GM12878 (cell line): Measurements from ENCODE around the gene NEFH. TPM values are rescaled to one million over a fixed set of nuclear protein-coding genes. Genes with fewer than 3 reads are reported as not detected.
A peak's percentile ranks its signal among the peaks of the same experiment; 100 is the strongest.

Experiments used
- ATAC-seq: fragments of 200-7000 bp; cut with Tn5 transposase; 3 replicates; pipeline ENCODE4 v1.9.1; 2020; ENCODE audit warnings: mild to moderate bottlenecking, moderate library complexity
- BruUV-seq: library from RNA; stranded (reverse); fragments of 400-500 nt; replicated peaks from 2 replicates; lab custom pipeline; 2021; lab: Mats Ljungman, UMichigan
- CTCF ChIA-PET: fragments of 300-600 bp; sonication (Branson Sonifier 250); formaldehyde crosslinking; extraction: SDS; loops from one replicate; lab custom pipeline; 2021; ENCODE audit warnings: inconsistent platforms; lab: Yijun Ruan, JAX
- POLR2A ChIA-PET: fragments of 350-600 bp; formaldehyde crosslinking; extraction: SDS; loops from one replicate; lab custom pipeline; 2021; ENCODE audit warnings: inconsistent platforms; lab: Charles Lee
- RAD21 ChIA-PET: fragments of 300-600 bp; sonication (Branson Sonifier 250); formaldehyde crosslinking; loops from one replicate; lab custom pipeline; 2023; ENCODE audit warnings: antibody characterized with exemption; ENCODE audit not compliant: unreplicated experiment; lab: Charles Lee
- SMC1A ChIA-PET: fragments of 300-600 bp; sonication (Branson Sonifier 250); formaldehyde crosslinking; loops from one replicate; lab custom pipeline; 2023; ENCODE audit not compliant: unreplicated experiment, uncharacterized antibody; lab: Charles Lee
- DNase-seq: peaks from one replicate; pipeline ENCODE4 v3.0.0-alpha.2; 2011; ENCODE audit warnings: low read depth, low spot score
- FAIRE-seq: peaks from 3 replicates; lab custom pipeline; 2011; peaks lifted over from hg19 to GRCh38; lab: Jason Lieb, UNC
- H2AFZ ChIP-seq: 2 replicates; pipeline ENCODE4 v1.6.0; 2011; ENCODE audit warnings: low read depth, low read length, control low read depth; ENCODE audit not compliant: control insufficient read depth
- H3K27ac ChIP-seq: 2 replicates; pipeline ENCODE4 v1.5.1; 2011; ENCODE audit warnings: control low read depth; ENCODE audit not compliant: control insufficient read depth, insufficient read depth
- H3K27me3 ChIP-seq, 2 experiments: replicated peaks in 1 of 2; 2 replicates each; pipeline versions ENCODE4 v1.6.0 to v1.6.1; 2011; ENCODE audit warnings: low read length in 1 of 2; ENCODE audit not compliant: control insufficient read depth in 2 of 2, insufficient read depth in 2 of 2
- H3K36me3 ChIP-seq, 2 experiments: 2 replicates each; pipeline ENCODE4 v1.5.1; 2011; ENCODE audit warnings: low read length in 1 of 2; ENCODE audit not compliant: control insufficient read depth in 2 of 2, insufficient read depth in 2 of 2
- H3K4me1 ChIP-seq: 2 replicates; pipeline ENCODE4 v1.6.1; 2011; ENCODE audit warnings: mild to moderate bottlenecking, low read length, moderate library complexity, mixed read lengths; ENCODE audit not compliant: control insufficient read depth, insufficient read depth
- H3K4me2 ChIP-seq: 2 replicates; pipeline ENCODE4 v1.6.0; 2011; ENCODE audit warnings: control low read depth; ENCODE audit not compliant: control insufficient read depth, insufficient read depth
- H3K4me3 ChIP-seq: fragments of 200-600 bp; sonication (generic); 2 replicates; pipeline ENCODE4 v1.5.1; 2016
- H3K79me2 ChIP-seq: 2 replicates; pipeline ENCODE4 v1.6.0; 2011; ENCODE audit warnings: low read length; ENCODE audit not compliant: control insufficient read depth, insufficient read depth
- H3K9ac ChIP-seq: 2 replicates; pipeline ENCODE4 v1.8.0; 2011; ENCODE audit warnings: low read length, control low read depth, mixed read lengths; ENCODE audit not compliant: control insufficient read depth, insufficient read depth
- H3K9me3 ChIP-seq: replicated peaks from 3 replicates; pipeline ENCODE4 v1.5.1; 2011; ENCODE audit warnings: mild to moderate bottlenecking, low read length; ENCODE audit not compliant: control insufficient read depth, insufficient read depth
- H4K20me1 ChIP-seq: 2 replicates; pipeline ENCODE4 v1.6.0; 2011; ENCODE audit not compliant: control insufficient read depth, insufficient read depth
- CBFB ChIP-seq: IDR thresholded peaks from 2 replicates; pipeline ENCODE4 v1.6.1; 2016; ENCODE audit warnings: antibody characterized with exemption, low read depth
- CBX5 ChIP-seq: sonication (generic); IDR thresholded peaks from 2 replicates; pipeline ENCODE4 v1.6.1; 2016; ENCODE audit warnings: low read depth, moderate library complexity, mild to moderate bottlenecking, inconsistent platforms
- JUNB ChIP-seq: IDR thresholded peaks from 2 replicates; pipeline ENCODE4 v1.6.1; 2016; ENCODE audit warnings: antibody characterized with exemption, mild to moderate bottlenecking
- MEF2A ChIP-seq: IDR thresholded peaks from 2 replicates; pipeline ENCODE4 v1.6.1; 2011; ENCODE audit warnings: low read depth, mild to moderate bottlenecking, low read length, moderate library complexity; ENCODE audit not compliant: insufficient read depth
- NFYB ChIP-seq: IDR thresholded peaks from 2 replicates; pipeline ENCODE4 v1.6.1; 2011; ENCODE audit warnings: low read depth, mild to moderate bottlenecking, low read length, improper control_type of control experiment, moderate library complexity; ENCODE audit not compliant: insufficient read depth
- PAX8 ChIP-seq: fragments of 450-650 bp; IDR thresholded peaks from 2 replicates; pipeline ENCODE4 v1.6.1; 2017; ENCODE audit warnings: mild to moderate bottlenecking, moderate library complexity
- RB1 ChIP-seq: fragments of 450-650 bp; formaldehyde crosslinking; IDR thresholded peaks from 2 replicates; pipeline ENCODE4 v1.6.1; 2017; ENCODE audit warnings: mild to moderate bottlenecking, borderline replicate concordance
- RCOR1 ChIP-seq: conservative IDR thresholded peaks from 2 replicates; pipeline ENCODE4 v1.6.1; 2012; ENCODE audit warnings: low read depth, low read length, improper control_type of control experiment
- SIN3A ChIP-seq: IDR thresholded peaks from 2 replicates; pipeline ENCODE4 v1.6.1; 2012; ENCODE audit warnings: low read depth, low read length, improper control_type of control experiment
- SMC3 ChIP-seq: IDR thresholded peaks from 2 replicates; pipeline ENCODE4 v1.6.1; 2011; ENCODE audit warnings: low read length, improper control_type of control experiment, borderline replicate concordance
- SREBF2 ChIP-seq: IDR thresholded peaks from 2 replicates; pipeline ENCODE4 v1.6.1; 2012; ENCODE audit warnings: mild to moderate bottlenecking, low read length
- TAF1 ChIP-seq: IDR thresholded peaks from 2 replicates; pipeline ENCODE4 v1.6.1; 2011; ENCODE audit warnings: mild to moderate bottlenecking, low read depth, low read length, borderline replicate concordance
- TCF12 ChIP-seq: IDR thresholded peaks from 2 replicates; pipeline ENCODE4 v1.6.1; 2011; ENCODE audit warnings: low read depth, mild to moderate bottlenecking, low read length
- WGBS: methylation state at CpG from one replicate; pipeline ENCODE4 v1.1.6; 2016; ENCODE audit warnings: low lambda C conversion rate; ENCODE audit not compliant: insufficient replicate concordance, insufficient coverage; ENCODE audit errors: missing lambda C conversion rate; 5-methylcytosine and 5-hydroxymethylcytosine counted together
- in situ Hi-C: fragments of 300-500 bp; cut with MboI; formaldehyde crosslinking; loops from 9 replicates; pipeline ENCODE4 v1.14.3; 2018; ENCODE audit warnings: mixed read lengths
- intact Hi-C: fragments of 100-400 bp; cut with micrococcal nuclease; formaldehyde crosslinking; loops from one replicate; pipeline ENCODE4 v1.14.2; 2022; ENCODE audit not compliant: unreplicated experiment
- polyA plus RNA-seq, 11 experiments: library from polyadenylated mRNA; depleted of rRNA in 4 of 11; unstranded in 6 of 11; stranded (reverse) in 5 of 11; fragments of >200 nt; fragmentation: Nextera tagmentation in 4 of 11; fragmentation: Illumina TruSeq in 1 of 11; extraction: Ambion mirVana in 4 of 11; extraction: Trizol in 1 of 11; gene quantifications; 1 replicate in 1 of 11; 2 replicates in 10 of 11; pipeline versions ENCODE4 v1.2.1 to v1.2.3, GENCODE V29; 2011 to 2016; ENCODE audit warnings: inconsistent platforms in 2 of 11, missing spikeins in 2 of 11, low read depth in 1 of 11
- total RNA-seq, 4 experiments: library from RNA; depleted of rRNA in 3 of 4; stranded (reverse); fragments of >200 nt in 3 of 4; fragmentation: Illumina TruSeq in 1 of 4; extraction: Trizol in 1 of 4; gene quantifications; 2 replicates each; pipeline versions ENCODE4 v1.2.1 to v1.2.3, GENCODE V29; 2013 to 2021
- TF ChIP-seq, protein P1 (sequence below): IDR thresholded peaks from 2 replicates; pipeline ENCODE4 v1.6.1; 2012; ENCODE audit warnings: mild to moderate bottlenecking, low read depth, low read length
- TF ChIP-seq, protein P2 (sequence below): IDR thresholded peaks from 2 replicates; pipeline ENCODE4 v1.6.1; 2011; ENCODE audit warnings: borderline replicate concordance, low read depth, mild to moderate bottlenecking, moderate library complexity, low read length; ENCODE audit not compliant: insufficient read depth, poor library complexity, severe bottlenecking

The NEFH gene
- total and polyA plus RNA-seq, 10 of the 15 experiments (the other 5 are each of a cell fraction or from before 2014, with no cell fraction given), result 0.02 to 0.25 (median 0.09) TPM

DNA sequence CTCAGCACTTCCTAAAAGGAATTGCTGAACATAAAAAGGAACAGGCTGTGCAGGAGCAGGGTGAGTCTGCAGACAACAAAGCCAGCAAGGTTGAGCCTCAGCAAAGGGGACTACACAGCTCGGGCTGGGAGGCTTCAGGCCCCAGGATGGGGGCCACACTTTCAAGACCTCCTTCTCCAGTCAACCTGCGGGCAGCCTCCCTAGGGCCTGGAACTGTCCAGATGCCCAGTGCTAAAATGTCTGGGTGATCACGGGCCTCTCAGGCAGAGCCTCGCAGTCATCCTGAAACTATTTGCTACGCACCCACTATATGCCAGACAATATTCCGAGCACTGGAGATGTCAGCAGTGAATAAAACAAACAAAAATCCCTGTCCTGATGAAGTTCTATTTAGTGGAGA lies 3.9 kb upstream of the NEFH start (continued):
- TF ChIP-seq, protein P1, sequence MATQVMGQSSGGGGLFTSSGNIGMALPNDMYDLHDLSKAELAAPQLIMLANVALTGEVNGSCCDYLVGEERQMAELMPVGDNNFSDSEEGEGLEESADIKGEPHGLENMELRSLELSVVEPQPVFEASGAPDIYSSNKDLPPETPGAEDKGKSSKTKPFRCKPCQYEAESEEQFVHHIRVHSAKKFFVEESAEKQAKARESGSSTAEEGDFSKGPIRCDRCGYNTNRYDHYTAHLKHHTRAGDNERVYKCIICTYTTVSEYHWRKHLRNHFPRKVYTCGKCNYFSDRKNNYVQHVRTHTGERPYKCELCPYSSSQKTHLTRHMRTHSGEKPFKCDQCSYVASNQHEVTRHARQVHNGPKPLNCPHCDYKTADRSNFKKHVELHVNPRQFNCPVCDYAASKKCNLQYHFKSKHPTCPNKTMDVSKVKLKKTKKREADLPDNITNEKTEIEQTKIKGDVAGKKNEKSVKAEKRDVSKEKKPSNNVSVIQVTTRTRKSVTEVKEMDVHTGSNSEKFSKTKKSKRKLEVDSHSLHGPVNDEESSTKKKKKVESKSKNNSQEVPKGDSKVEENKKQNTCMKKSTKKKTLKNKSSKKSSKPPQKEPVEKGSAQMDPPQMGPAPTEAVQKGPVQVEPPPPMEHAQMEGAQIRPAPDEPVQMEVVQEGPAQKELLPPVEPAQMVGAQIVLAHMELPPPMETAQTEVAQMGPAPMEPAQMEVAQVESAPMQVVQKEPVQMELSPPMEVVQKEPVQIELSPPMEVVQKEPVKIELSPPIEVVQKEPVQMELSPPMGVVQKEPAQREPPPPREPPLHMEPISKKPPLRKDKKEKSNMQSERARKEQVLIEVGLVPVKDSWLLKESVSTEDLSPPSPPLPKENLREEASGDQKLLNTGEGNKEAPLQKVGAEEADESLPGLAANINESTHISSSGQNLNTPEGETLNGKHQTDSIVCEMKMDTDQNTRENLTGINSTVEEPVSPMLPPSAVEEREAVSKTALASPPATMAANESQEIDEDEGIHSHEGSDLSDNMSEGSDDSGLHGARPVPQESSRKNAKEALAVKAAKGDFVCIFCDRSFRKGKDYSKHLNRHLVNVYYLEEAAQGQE, result peak; percentile 80
- TF ChIP-seq MEF2A, result no peak

DNA sequence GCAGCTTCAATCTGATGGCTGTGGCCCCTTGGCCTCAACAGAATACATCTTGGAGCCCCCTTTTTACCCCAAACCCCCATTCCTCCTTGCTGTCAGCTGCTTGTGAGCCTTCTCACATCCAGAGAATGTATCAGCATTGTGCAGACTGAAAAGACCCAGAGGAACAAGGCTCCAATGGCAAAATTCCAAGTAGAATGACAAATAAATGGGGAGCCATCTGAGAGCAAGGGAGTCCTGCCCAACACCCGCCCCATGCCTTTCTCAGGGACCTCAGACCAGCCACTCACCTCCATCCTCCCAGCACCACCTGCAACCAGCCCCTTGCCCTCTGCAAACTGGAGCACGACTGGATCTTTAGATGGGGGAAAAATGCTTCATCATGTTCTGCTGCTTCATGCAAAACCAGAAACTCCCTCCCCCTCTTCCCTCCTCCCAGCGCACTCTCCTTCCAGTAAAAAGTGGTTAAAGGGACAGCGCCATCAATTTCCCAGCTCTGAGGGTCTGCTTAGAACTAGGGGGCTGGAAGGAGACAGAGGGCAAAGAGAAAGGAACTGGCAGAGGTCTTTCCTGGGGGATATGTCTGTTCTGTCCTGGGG lies 2.2 kb upstream of the NEFH start:
- peaks cover 8% of the 10 kb centered on the region; the same call in 1 of the 2 replicates for H3K4me1 ChIP-seq
- no peaks in the 10 kb centered on the region for H4K20me1 ChIP-seq
- H2AFZ ChIP-seq, result no peak overlapping the region
- ATAC-seq (no peak), DNase-seq (no peak), FAIRE-seq (no peak)
- ChIA-PET SMC1A (no interaction called here), RAD21 (no interaction called here), CTCF (no interaction called here), POLR2A (no interaction called here)
- in situ Hi-C loops, result no loop called here
- no peak overlapping the region for H3K9ac ChIP-seq
- no peaks in the 10 kb centered on the region for H3K79me2 ChIP-seq
- no peaks in the 10 kb centered on the region for H3K36me3 ChIP-seq
- BruUV-seq, result no TSS peak
- intact Hi-C loops, result no loop called here
- WGBS, result 56% methylated on average over 4 of the region's 4 CpGs
- no peaks in the 10 kb centered on the region; the same call in 2 of the 3 replicates for H3K9me3 ChIP-seq
- H3K27ac ChIP-seq, result no peak overlapping the region
- peaks cover 0 to 3% of the 10 kb centered on the region in 2 experiments; a peak in 3 of 4 replicates for H3K27me3 ChIP-seq
- no peak overlapping the region for H3K4me3 ChIP-seq
- no peak overlapping the region for H3K4me2 ChIP-seq
- TF ChIP-seq, protein P2, sequence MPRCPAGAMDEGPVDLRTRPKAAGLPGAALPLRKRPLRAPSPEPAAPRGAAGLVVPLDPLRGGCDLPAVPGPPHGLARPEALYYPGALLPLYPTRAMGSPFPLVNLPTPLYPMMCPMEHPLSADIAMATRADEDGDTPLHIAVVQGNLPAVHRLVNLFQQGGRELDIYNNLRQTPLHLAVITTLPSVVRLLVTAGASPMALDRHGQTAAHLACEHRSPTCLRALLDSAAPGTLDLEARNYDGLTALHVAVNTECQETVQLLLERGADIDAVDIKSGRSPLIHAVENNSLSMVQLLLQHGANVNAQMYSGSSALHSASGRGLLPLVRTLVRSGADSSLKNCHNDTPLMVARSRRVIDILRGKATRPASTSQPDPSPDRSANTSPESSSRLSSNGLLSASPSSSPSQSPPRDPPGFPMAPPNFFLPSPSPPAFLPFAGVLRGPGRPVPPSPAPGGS, result no peak
- TF ChIP-seq SIN3A (no peak), PAX8 (no peak), SREBF2 (no peak), CBX5 (no peak), TAF1 (no peak), TCF12 (no peak), RB1 (no peak), NFYB (no peak), SMC3 (no peak), RCOR1 (no peak), JUNB (no peak), CBFB (no peak)
